Aorta (tissue), 5 donors: Measurements from ENCODE around the gene KIAA0753. TPM values are rescaled to one million over a fixed set of nuclear protein-coding genes. Genes with fewer than 3 reads are reported as not detected.

Source experiments
- ATAC-seq: fragments of 200-7000 bp; cut with Tn5 transposase; one replicate; pipeline ENCODE4 v1.9.1; 2022; ENCODE audit warnings: moderate library complexity; ENCODE audit not compliant: low FRiP score
- DNase-seq, 2 donors: peaks; one replicate each; pipeline ENCODE4 v3.0.0-alpha.2; 2020
- H3K27ac ChIP-seq, 2 donors: one replicate each; pipeline ENCODE4 v1.5.1; 2013; ENCODE audit warnings: low read length in 2 of 2, mild to moderate bottlenecking in 2 of 2, moderate library complexity in 2 of 2, control low read depth in 1 of 2, inconsistent platforms in 1 of 2, low read depth in 1 of 2
- H3K27me3 ChIP-seq, 2 donors: one replicate each; pipeline ENCODE4 v1.6.1; 2013; ENCODE audit warnings: control low read depth in 1 of 2, low read length in 1 of 2, mild to moderate bottlenecking in 1 of 2, moderate library complexity in 1 of 2; ENCODE audit not compliant: insufficient read depth in 2 of 2, control insufficient read depth in 1 of 2
- H3K36me3 ChIP-seq, 2 donors: one replicate each; pipeline ENCODE4 v1.6.1; 2013; ENCODE audit warnings: control low read depth in 1 of 2, low read length in 1 of 2, mild to moderate bottlenecking in 1 of 2; ENCODE audit not compliant: insufficient read depth in 2 of 2, control insufficient read depth in 1 of 2
- H3K4me1 ChIP-seq, 2 donors: one replicate each; pipeline ENCODE4 v1.6.1; 2013; ENCODE audit warnings: low read length in 2 of 2, control low read depth in 1 of 2, mild to moderate bottlenecking in 1 of 2, moderate library complexity in 1 of 2; ENCODE audit not compliant: insufficient read depth in 2 of 2, control insufficient read depth in 1 of 2
- H3K4me3 ChIP-seq, 2 donors: one replicate each; pipeline ENCODE4 v1.5.1; 2013; ENCODE audit warnings: low read length in 2 of 2, control low read depth in 1 of 2, mild to moderate bottlenecking in 1 of 2
- H3K9me3 ChIP-seq: one replicate; pipeline ENCODE4 v1.6.1; 2013; ENCODE audit warnings: mild to moderate bottlenecking, low read length; ENCODE audit not compliant: control insufficient read depth
- WGBS, 2 donors: extraction: QIAGEN DNeasy Blood & Tissue Kit; methylation state at CpG; one replicate each; pipeline ENCODE4 v1.1.7; 2013; 5-methylcytosine and 5-hydroxymethylcytosine counted together
- intact Hi-C, 2 donors: fragments of 100-400 bp; cut with DNase I; formaldehyde crosslinking; loops; one replicate each; pipeline versions ENCODE4 v1.14.2 to v1.15.0; 2022
- polyA plus RNA-seq, 2 donors: library from polyadenylated mRNA; stranded (reverse); fragments of 200-250 nt; gene quantifications; one replicate each; pipeline ENCODE4 v1.2.3, GENCODE V29; 2013
- total RNA-seq, 2 donors: library from RNA; stranded (reverse); fragmentation: NEBNext Ultra II Directional; extraction: Animal tissue kit (Norgen Biotek cat#: 25700); gene quantifications; one replicate each; pipeline ENCODE4 v1.2.1, GENCODE V29; 2021
- donor health status: healthy with polysubstance abuse.
- donor health status: Bipolar disorder and iron deficiency.
- donor health status: DM: no; HTN: no; CAD: no.
- donor health status: DM: no; HTN: no; CAD: no.
- donor health status: DM: yes; HTN: yes; CAD: no.

Gene KIAA0753
- total and polyA plus RNA-seq, 4 donors, result 2.5 to 20.2 (median 10.3) TPM

DNA sequence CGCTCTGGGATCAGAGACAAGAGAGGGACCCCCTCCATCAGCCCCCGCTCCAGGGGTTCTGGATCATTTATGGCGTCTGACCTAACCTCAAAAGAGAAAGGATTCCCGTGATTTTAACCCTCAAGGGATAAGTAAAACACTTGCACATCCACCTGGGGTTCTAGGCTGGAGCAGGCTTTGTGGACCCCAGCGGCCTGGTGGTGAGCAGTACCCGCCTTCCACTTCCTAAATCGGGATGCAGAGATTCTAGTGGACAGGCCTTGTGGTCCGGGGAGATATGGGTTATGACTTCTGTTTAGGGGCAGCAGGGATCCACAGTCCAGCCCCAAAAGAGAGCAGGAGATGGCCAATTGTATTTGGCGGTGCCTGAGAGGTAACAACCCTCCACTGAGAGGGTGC, 83.5 kb downstream of the KIAA0753 start:
- Histone ChIP-seq H3K9me3 (no peaks in the 10 kb centered on the region), H3K4me3 (no peak overlapping the region), H3K27me3 (no peaks in the 10 kb centered on the region), H3K36me3 (no peaks in the 10 kb centered on the region), H3K4me1 (no peaks in the 10 kb centered on the region), H3K27ac (no peak overlapping the region)
- peak in 1 of 2 donors; percentile 51 for DNase-seq
- WGBS, 2 donors, result 56 to 63% methylated on average over 9 of the region's 9 CpGs
- intact Hi-C loops, result no loop called here
- no peak for ATAC-seq

DNA sequence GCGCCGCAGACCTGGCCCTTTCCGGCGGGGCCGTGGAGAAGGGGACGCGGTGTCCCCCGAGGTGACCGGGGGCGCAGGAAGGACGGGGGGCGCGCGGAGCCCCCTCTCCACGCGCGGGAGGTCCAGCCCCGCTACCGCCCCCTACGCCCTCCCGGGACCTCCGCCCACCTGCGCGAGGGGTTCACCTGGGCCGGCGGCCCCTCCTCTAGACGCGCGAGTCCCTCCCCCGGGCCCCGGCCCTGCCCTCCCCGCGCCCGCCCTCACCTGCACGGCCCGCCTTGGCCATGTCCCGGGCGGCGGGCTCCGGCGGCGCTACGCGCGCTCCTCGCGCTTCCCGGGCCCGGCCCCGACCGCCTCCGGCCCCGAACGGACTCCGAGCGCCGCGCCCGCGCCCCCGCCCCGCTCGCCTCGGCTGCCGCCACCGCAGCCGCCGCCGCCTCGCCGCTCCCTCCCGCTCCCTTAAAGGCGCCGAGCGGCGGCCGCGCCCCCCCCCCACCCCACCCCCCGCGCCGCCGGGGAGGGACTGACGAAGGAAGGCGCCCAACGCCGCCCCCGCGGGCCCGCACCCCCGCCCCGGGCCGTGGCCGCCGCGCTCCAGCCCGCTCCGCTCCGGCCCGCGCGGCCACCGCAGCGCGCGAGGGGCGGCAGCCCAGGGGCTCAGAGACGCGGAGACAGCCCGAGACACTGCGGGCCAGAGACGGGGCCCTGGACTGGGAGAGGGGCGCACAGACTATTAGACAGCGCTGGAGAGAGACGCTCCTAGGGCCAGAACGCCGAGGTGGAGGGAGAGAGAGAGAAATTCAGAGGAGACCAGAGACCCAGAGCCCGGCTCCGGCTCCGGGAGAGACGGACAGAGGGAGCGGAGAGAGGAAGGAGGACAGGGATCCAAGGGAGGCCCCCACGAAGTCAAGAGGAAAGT, 84.1 kb downstream of the KIAA0753 start, which contains the start of gene PITPNM3:
Gene PITPNM3, minus strand, starts transcription at position 435 of the 919 bp plus-strand sequence. Its CDS starts 149 bp downstream, at position 286.
- Histone ChIP-seq H3K9me3 (no peaks in the 10 kb centered on the region), H3K27me3 (no peaks in the 10 kb centered on the region), H3K36me3 (no peaks in the 10 kb centered on the region), H3K4me3 (peak within 1 kb of the TSS; percentile 36 to 51), H3K4me1 (no peaks in the 10 kb centered on the region), H3K27ac (no peak within 1 kb of the TSS)
- intact Hi-C loops, result no loop called here
- peak in 1 of 2 donors; percentile 66 for DNase-seq
- WGBS, 2 donors, result 2 to 3% methylated on average over 50 to 122 of the region's 122 CpGs
- no peak for ATAC-seq

DNA sequence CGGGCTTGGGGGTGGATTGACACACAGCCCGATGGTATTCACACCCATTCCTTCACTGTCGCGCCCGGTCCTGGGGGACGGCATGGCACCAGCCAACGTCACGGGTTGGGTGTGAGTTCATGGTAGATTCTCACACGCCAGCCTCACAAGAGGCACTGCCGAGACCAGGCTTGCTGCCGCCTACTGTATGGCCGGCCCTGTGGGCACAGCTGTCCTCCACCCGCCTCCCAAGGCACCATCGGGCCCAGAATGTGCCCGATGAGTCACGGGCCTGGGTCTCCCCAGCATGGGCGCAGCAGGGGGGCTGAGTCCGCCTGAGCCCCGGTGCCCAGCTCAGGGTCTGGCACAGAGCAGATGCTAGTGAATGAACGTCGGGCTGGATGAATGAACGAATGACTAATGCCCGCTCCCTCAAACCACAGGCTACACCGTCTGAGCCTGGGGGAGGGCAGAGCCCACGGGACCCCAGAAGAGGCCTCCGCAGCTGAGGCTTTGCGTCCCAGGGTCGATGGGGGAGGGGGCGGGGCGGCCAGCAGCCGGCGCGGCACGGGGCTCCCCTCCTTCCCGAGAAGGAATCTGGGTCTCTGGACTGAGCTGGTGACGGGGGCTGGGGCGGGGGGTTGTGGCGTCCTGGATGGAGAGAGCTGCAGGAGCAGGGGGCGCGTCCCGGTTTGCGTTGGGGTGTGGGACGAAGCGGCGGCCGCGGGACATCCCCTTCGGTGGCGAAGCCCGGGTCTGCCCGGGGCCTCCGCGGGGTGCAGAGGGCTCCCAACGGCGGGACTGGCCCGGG, 85.0 kb downstream of the KIAA0753 start:
- Histone ChIP-seq H3K36me3 (no peaks in the 10 kb centered on the region), H3K4me3 (peak overlapping the region in 1 of 2 donors; percentile 51), H3K27me3 (no peaks in the 10 kb centered on the region), H3K27ac (no peak overlapping the region), H3K9me3 (no peaks in the 10 kb centered on the region), H3K4me1 (no peaks in the 10 kb centered on the region)
- ATAC-seq (peak; percentile 40), DNase-seq (no peak)
- intact Hi-C loops, result no loop called here
- WGBS, 2 donors, result 0 to 1% methylated on average over 47 to 56 of the region's 56 CpGs

DNA sequence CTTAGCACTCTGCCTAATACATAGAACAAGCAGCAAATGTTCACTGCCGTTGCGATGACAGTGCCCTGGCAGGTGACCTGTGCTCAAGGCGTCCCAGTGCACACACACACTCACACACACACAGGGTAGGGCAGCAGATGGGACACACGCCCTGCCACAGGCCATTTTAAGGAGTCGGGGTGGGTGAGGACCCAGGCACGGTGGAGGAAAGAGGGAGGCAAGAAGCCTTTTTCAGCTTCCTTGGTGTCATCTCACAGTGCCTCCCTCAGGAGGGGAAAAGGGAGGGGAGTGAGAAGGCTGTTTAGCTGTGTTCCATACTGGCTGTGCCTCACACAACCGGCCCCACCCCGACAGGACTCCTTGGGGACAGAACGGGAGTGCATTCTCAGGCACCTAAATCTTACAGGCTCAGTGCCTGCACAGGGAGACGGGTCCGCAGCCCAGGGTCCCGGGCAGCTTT, 85.6 kb downstream of the KIAA0753 start:
- Histone ChIP-seq H3K4me3 (no peak overlapping the region), H3K4me1 (no peaks in the 10 kb centered on the region), H3K27ac (no peak overlapping the region), H3K27me3 (no peaks in the 10 kb centered on the region), H3K36me3 (no peaks in the 10 kb centered on the region), H3K9me3 (no peaks in the 10 kb centered on the region)
- intact Hi-C loops, result no loop called here
- WGBS, 2 donors, result 15 to 25% methylated on average over 12 of the region's 12 CpGs
- ATAC-seq (no peak), DNase-seq (no peak)

DNA sequence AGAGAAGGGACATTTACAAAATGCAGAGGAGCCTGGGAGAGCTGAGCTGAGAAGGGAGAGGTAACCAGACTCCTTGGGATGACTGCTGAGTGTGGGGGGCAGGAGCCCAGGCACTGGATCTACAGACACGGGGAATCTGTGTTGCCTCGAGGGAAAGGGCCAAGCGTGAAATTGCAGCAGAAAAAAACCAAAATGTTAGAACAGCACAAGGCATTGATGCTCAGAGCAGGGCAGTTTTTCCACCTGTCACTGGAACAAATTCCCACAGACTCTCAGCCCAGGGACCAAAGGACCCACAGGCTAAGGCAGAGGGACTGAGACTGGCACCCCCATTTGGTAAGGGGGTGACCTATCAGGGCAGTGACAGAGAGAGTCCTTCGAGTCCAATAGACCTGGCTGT, 86.2 kb downstream of the KIAA0753 start:
- H3K27ac ChIP-seq, result no peak overlapping the region
- no peaks in the 10 kb centered on the region for H3K36me3 ChIP-seq
- H3K9me3 ChIP-seq, result no peaks in the 10 kb centered on the region
- intact Hi-C loops, result no loop called here
- WGBS, 2 donors, result 69 to 70% methylated on average over 4 of the region's 4 CpGs
- no peaks in the 10 kb centered on the region for H3K4me1 ChIP-seq
- DNase-seq (no peak), ATAC-seq (no peak)
- no peak overlapping the region for H3K4me3 ChIP-seq
- no peaks in the 10 kb centered on the region for H3K27me3 ChIP-seq

DNA sequence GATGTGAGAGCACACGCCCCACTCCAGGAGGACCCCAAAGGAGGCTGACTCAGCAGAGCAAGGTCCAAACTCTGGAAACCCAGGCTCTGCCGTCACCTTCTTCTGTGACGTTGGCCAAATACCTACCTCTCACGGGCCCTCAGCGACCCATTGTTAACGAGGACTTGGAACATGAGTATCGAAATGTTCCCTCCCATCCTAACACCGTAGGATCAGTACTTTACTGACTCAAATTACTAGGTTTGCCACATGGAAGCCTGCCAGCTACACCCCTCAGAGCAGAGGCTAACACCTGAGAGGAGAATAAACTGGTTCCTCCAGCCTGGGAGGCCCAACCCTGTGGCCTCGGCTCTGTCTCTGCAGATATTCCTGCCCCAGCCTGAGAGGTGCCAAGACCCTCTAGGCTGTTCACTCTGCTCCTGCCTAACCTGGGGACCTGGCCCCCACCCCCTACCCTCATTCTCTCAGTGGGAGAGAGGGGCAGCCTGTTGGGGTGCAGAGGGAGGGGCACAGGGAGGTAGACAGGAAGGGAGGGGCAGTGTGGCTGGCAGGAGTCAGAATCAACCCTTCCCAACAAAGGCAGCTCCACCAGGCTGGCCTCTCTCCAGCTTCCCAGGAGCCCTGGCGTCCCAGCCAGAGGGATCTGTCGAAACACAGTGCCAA, 88.5 kb downstream of the KIAA0753 start:
- no peaks in the 10 kb centered on the region for H3K4me1 ChIP-seq
- no peaks in the 10 kb centered on the region for H3K27me3 ChIP-seq
- no peaks in the 10 kb centered on the region for H3K36me3 ChIP-seq
- H3K4me3 ChIP-seq, result no peak overlapping the region
- H3K9me3 ChIP-seq, result no peaks in the 10 kb centered on the region
- intact Hi-C loops, result no loop called here
- ATAC-seq, result no peak
- DNase-seq, result no peak
- 74 to 77% methylated on average over 10 to 11 of the region's 11 CpGs for WGBS, 2 donors
- no peak overlapping the region for H3K27ac ChIP-seq

DNA sequence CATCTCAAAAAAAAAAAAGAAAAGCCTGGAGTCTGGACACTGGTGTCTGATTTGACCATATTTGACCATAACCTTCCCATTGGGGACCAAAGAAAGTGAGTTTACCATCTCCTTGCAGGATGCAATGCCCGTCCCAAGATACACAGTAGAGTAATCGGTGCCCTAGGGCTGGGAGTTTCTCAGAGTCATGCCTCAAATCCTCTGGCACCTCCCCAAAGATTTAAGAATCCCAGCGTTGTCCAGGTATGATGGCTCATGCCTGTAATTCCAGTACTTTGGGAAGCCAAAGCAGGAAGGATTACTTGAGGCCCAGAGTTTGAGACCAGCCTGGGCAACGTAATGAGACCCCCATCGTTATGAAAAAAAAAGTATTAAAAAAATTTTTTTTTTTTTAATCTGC, 89.2 kb downstream of the KIAA0753 start:
- Histone ChIP-seq H3K27me3 (no peaks in the 10 kb centered on the region), H3K27ac (no peak overlapping the region), H3K4me1 (no peaks in the 10 kb centered on the region), H3K4me3 (no peak overlapping the region), H3K36me3 (no peaks in the 10 kb centered on the region), H3K9me3 (no peaks in the 10 kb centered on the region)
- DNase-seq, result no peak
- 82 to 89% methylated on average over 5 of the region's 5 CpGs for WGBS, 2 donors
- intact Hi-C loops, result no loop called here
- ATAC-seq, result no peak

DNA sequence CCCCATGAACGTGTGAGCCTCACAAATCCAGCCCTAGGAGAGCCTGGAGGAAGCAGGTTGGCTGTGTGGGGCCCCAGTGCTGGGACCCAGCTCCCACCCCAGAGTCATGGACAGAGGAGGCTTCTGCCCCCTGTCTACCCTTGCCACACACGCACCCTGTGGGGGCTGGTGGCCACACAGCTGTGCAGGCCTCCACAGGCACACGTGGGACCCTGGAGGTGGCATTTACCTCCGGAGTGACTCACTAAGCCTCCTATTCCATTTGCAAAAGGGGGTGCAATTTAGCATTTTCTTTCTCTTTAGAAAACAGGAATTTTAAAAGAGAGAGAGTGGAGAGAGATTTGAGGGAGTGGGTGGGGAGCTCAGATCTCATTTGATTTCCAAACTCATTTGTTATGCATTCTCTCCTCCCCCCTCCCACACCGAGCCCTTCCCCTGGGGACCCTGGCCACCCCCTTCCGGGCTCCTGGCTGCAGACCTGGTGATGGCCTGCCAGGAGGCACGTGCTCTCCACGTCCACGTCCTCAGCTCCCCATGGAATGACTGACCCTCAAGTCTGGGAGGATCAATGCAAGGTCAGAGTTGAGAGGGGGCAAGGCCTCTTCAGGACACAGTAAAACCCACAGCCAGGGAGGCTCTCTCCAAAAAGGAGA, 91.0 kb downstream of the KIAA0753 start:
- intact Hi-C loops, result no loop called here
- WGBS, 2 donors, result 57 to 64% methylated on average over 9 of the region's 9 CpGs
- Histone ChIP-seq H3K27me3 (no peaks in the 10 kb centered on the region), H3K27ac (no peak overlapping the region), H3K36me3 (no peaks in the 10 kb centered on the region), H3K9me3 (no peaks in the 10 kb centered on the region), H3K4me1 (no peaks in the 10 kb centered on the region), H3K4me3 (no peak overlapping the region)
- ATAC-seq (no peak), DNase-seq (peak in 1 of 2 donors; percentile 67)
